ENCODE data around the gene PRRX2.

PRRX2 gene

DNA sequence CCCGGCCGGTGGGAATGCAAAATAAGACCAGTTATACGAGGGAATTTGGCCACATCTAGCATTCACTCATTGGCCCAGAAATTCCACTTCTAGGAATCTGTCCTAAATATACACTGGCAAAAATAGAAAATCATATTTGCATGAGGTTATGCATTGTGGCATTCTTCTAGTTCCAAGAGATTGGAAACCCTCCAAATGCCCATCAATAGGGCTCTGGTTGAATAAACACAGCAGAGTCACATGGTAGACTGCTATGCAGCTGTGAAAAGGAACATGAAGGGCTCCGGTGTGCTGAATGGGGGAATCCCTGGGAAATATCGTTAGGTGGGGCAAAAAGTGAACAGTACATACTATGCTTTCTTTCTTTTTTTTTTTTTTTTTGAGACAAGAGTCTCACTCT lies 50.6 kb downstream of the PRRX2 start:
- no peak for TF ChIP-seq FOXP2 (optimal IDR thresholded peaks at IDR 0.05; ENCODE audit: borderline replicate concordance, extremely low read depth, extremely low read length, insufficient read depth)
- TF ChIP-seq POLR2AphosphoS5 (IDR thresholded peaks at IDR 0.05; ENCODE audit: low read depth, low read length) = no peak
- TF ChIP-seq SIN3A (IDR thresholded peaks at IDR 0.05; ENCODE audit: borderline replicate concordance, insufficient read depth, low read length) = no peak
- TF ChIP-seq, protein P1, sequence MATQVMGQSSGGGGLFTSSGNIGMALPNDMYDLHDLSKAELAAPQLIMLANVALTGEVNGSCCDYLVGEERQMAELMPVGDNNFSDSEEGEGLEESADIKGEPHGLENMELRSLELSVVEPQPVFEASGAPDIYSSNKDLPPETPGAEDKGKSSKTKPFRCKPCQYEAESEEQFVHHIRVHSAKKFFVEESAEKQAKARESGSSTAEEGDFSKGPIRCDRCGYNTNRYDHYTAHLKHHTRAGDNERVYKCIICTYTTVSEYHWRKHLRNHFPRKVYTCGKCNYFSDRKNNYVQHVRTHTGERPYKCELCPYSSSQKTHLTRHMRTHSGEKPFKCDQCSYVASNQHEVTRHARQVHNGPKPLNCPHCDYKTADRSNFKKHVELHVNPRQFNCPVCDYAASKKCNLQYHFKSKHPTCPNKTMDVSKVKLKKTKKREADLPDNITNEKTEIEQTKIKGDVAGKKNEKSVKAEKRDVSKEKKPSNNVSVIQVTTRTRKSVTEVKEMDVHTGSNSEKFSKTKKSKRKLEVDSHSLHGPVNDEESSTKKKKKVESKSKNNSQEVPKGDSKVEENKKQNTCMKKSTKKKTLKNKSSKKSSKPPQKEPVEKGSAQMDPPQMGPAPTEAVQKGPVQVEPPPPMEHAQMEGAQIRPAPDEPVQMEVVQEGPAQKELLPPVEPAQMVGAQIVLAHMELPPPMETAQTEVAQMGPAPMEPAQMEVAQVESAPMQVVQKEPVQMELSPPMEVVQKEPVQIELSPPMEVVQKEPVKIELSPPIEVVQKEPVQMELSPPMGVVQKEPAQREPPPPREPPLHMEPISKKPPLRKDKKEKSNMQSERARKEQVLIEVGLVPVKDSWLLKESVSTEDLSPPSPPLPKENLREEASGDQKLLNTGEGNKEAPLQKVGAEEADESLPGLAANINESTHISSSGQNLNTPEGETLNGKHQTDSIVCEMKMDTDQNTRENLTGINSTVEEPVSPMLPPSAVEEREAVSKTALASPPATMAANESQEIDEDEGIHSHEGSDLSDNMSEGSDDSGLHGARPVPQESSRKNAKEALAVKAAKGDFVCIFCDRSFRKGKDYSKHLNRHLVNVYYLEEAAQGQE (IDR thresholded peaks at IDR 0.05; ENCODE audit: insufficient read depth in 1 of 2, low read depth in 2 of 2, low read length in 2 of 2) = no peak
- TF ChIP-seq TAF1 (IDR thresholded peaks at IDR 0.05; ENCODE audit: borderline replicate concordance, insufficient read depth, low read length) = no peak

DNA sequence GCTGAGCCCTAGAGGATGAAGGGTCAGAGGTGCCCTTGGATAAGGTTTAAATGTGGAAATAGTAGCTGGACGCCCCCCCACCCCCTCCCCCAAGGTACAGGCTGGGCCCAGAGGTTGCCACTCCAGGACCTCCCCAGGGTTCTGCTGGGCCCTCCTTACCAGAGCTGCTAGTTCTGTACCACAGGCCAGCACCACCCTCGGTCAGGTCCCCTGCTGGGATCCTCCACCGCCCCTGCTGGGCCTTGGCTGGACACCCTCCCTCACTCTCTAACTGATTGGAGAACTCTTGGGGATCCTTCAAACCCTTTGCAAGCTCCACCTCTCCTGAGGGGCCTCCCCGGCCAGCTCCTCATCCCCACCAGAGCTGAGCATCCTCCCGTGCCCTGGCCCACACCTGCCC lies 52.5 kb downstream of the PRRX2 start:
- TF ChIP-seq TAF1 (IDR thresholded peaks at IDR 0.05; ENCODE audit: borderline replicate concordance, insufficient read depth, low read length) (no peak), FOXP2 (optimal IDR thresholded peaks at IDR 0.05; ENCODE audit: borderline replicate concordance, extremely low read depth, extremely low read length, insufficient read depth) (no peak), SIN3A (IDR thresholded peaks at IDR 0.05; ENCODE audit: borderline replicate concordance, insufficient read depth, low read length) (no peak), POLR2AphosphoS5 (IDR thresholded peaks at IDR 0.05; ENCODE audit: low read depth, low read length) (no peak)
- TF ChIP-seq, protein P1 (IDR thresholded peaks at IDR 0.05; ENCODE audit: insufficient read depth in 1 of 2, low read depth in 2 of 2, low read length in 2 of 2) = no peak

DNA sequence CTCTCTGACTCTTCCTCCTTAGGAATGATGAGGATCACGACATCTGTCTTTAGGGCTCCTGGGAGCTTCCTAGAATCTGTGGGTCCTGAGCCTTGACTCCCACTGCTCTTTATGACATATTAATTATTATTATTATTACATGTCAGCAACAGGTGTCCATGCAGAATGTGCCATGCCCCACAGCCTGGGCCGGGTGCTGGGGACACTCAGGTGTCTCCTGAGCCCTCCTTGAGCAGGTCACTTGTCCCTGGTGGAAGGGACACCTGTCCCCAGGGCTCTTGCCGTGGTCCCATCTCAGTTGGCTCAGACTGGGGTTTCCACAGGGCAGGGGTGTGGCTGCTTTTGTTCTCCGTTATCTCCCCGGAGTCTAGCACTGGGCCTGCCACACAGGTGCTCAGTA lies 53.2 kb downstream of the PRRX2 start:
- TF ChIP-seq SIN3A (IDR thresholded peaks at IDR 0.05; ENCODE audit: borderline replicate concordance, insufficient read depth, low read length) = no peak
- no peak for TF ChIP-seq POLR2AphosphoS5 (IDR thresholded peaks at IDR 0.05; ENCODE audit: low read depth, low read length)
- no peak for TF ChIP-seq TAF1 (IDR thresholded peaks at IDR 0.05; ENCODE audit: borderline replicate concordance, insufficient read depth, low read length)
- TF ChIP-seq, protein P1 (IDR thresholded peaks at IDR 0.05; ENCODE audit: insufficient read depth in 1 of 2, low read depth in 2 of 2, low read length in 2 of 2) = no peak
- no peak for TF ChIP-seq FOXP2 (optimal IDR thresholded peaks at IDR 0.05; ENCODE audit: borderline replicate concordance, extremely low read depth, extremely low read length, insufficient read depth)

DNA sequence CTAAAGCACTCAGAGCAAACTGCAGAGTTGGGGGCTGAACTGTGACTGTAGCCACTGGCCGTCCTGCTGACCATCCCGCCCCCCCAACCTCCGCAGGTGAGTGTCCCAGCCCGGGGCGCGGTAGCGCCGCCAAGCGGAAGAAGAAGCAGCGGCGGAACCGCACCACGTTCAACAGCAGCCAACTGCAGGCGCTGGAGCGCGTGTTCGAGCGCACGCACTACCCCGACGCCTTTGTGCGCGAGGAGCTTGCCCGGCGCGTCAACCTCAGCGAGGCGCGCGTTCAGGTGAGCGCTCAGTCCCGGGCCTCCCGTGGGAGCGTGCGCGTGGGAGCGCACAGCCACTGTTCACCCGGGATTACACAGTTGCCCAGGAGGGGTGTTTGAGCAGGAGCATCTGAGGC lies 53.7 kb downstream of the PRRX2 start:
- TF ChIP-seq, protein P1 (IDR thresholded peaks at IDR 0.05; ENCODE audit: insufficient read depth in 1 of 2, low read depth in 2 of 2, low read length in 2 of 2) = no peak

DNA sequence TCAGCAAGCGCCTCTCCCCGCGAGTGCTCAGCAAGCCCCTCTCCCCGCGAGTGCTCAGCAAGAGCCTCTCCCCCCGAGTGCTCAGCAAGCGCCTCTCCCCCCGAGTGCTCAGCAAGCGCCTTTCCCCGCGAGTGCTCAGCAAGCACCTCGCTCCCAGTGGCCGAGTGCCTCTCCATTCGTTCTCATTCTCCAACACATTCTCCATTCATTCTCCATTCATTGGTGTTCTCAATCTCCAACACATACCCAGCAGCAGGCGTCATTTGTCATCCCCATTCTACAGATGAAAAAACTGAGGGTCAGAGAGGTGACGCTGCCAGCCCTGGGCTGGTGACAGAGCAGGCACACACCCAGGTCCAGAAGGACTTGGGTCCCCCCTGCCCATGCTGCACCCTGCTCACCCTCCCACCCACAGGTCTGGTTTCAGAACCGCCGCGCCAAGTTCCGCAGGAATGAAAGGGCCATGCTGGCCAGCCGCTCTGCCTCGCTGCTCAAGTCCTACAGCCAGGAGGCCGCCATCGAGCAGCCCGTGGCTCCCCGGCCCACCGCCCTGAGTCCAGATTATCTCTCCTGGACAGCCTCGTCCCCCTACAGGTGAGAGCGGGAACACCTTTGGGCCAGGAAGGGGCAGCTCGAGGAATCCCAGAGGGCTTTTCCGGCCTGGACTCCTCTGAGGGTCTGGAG lies 54.9 kb downstream of the PRRX2 start:
- TF ChIP-seq TAF1 (IDR thresholded peaks at IDR 0.05; ENCODE audit: borderline replicate concordance, insufficient read depth, low read length) = no peak
- TF ChIP-seq FOXP2 (optimal IDR thresholded peaks at IDR 0.05; ENCODE audit: borderline replicate concordance, extremely low read depth, extremely low read length, insufficient read depth) = no peak
- TF ChIP-seq SIN3A (IDR thresholded peaks at IDR 0.05; ENCODE audit: borderline replicate concordance, insufficient read depth, low read length) = no peak
- TF ChIP-seq, protein P1 (IDR thresholded peaks at IDR 0.05; ENCODE audit: insufficient read depth in 1 of 2, low read depth in 2 of 2, low read length in 2 of 2) = no peak
- TF ChIP-seq POLR2AphosphoS5 (IDR thresholded peaks at IDR 0.05; ENCODE audit: low read depth, low read length) = no peak

Data from PFSK-1 (cell line).